Panc1 (cell line): ENCODE measurements around the gene CAMK1G. TPM values are rescaled to one million over a fixed set of nuclear protein-coding genes. Genes with fewer than 3 reads are reported as not detected.

ENCODE experiments used
- ATAC-seq: fragments of 200-7000 bp; cut with Tn5 transposase; 2 replicates; pipeline ENCODE4 v1.9.1; 2020; ENCODE audit warnings: mild to moderate bottlenecking, moderate library complexity
- BruUV-seq: library from RNA; stranded (reverse); fragments of 400-500 nt; replicated peaks from 2 replicates; lab custom pipeline; 2021; lab: Mats Ljungman, UMichigan
- CTCF ChIA-PET: fragments of 300-600 bp; sonication (Branson Sonifier 250); formaldehyde crosslinking; loops from one replicate; lab custom pipeline; 2022; ENCODE audit warnings: antibody characterized with exemption; lab: Charles Lee
- POLR2A ChIA-PET: fragments of 300-600 bp; sonication (Branson Sonifier 250); formaldehyde crosslinking; loops from one replicate; lab custom pipeline; 2022; ENCODE audit warnings: antibody characterized with exemption; lab: Charles Lee
- DNase-seq: peaks from one replicate; pipeline ENCODE4 v3.0.0-alpha.2; 2010; ENCODE audit warnings: low read depth, low spot score
- H3K27ac ChIP-seq: 2 replicates; pipeline ENCODE4 v1.5.1; 2011; ENCODE audit warnings: mild to moderate bottlenecking, low read length, inconsistent platforms
- H3K27me3 ChIP-seq: fragments of 200-500 bp; sonication (Bioruptor generic); 2 replicates; pipeline ENCODE4 v1.6.0; 2014; ENCODE audit warnings: low read length, inconsistent platforms; ENCODE audit not compliant: control insufficient read depth, insufficient read depth
- H3K36me3 ChIP-seq: fragments of 200-500 bp; sonication (Bioruptor generic); 2 replicates; pipeline ENCODE4 v1.5.1; 2014; ENCODE audit warnings: inconsistent platforms, mild to moderate bottlenecking, low read length, moderate library complexity; ENCODE audit not compliant: control insufficient read depth, insufficient read depth
- H3K4me1 ChIP-seq: 2 replicates; pipeline ENCODE4 v1.5.1; 2011; ENCODE audit warnings: inconsistent platforms, mild to moderate bottlenecking, low read length, moderate library complexity; ENCODE audit not compliant: control insufficient read depth, insufficient read depth
- H3K4me3 ChIP-seq, 2 experiments: 2 replicates each; pipeline ENCODE4 v1.5.1; 2011 to 2012; ENCODE audit warnings: low read depth in 2 of 2, low read length in 2 of 2, mild to moderate bottlenecking in 2 of 2, inconsistent platforms in 1 of 2, moderate library complexity in 1 of 2
- H3K9me3 ChIP-seq: fragments of 200-500 bp; sonication (Bioruptor generic); 2 replicates; pipeline ENCODE4 v1.5.1; 2014; ENCODE audit warnings: low read depth, mild to moderate bottlenecking, inconsistent platforms, low read length, moderate library complexity; ENCODE audit not compliant: control insufficient read depth, insufficient read depth
- CTCF ChIP-seq: fragments of 450-650 bp; IDR thresholded peaks from 2 replicates; pipeline ENCODE4 v1.5.1; 2017; ENCODE audit warnings: mild to moderate bottlenecking
- POLR2AphosphoS5 ChIP-seq: IDR thresholded peaks from 2 replicates; pipeline ENCODE4 v1.6.1; 2012; ENCODE audit warnings: mild to moderate bottlenecking, low read depth, low read length, moderate library complexity
- REST ChIP-seq, 2 experiments: IDR thresholded peaks; 2 replicates each; pipeline ENCODE4 v1.6.1; 2011 to 2012; ENCODE audit warnings: low read depth in 2 of 2, control low read depth in 1 of 2, low read length in 1 of 2, mild to moderate bottlenecking in 1 of 2, moderate library complexity in 1 of 2; ENCODE audit not compliant: insufficient read depth in 1 of 2
- SIN3A ChIP-seq: IDR thresholded peaks from 2 replicates; pipeline ENCODE4 v1.6.1; 2012; ENCODE audit warnings: low read depth, mild to moderate bottlenecking, low read length, moderate library complexity, borderline replicate concordance; ENCODE audit not compliant: insufficient read depth
- TCF7L2 ChIP-seq: IDR thresholded peaks from 2 replicates; pipeline ENCODE4 v1.6.1; 2011; ENCODE audit warnings: mild to moderate bottlenecking, low read depth, low read length, inconsistent platforms
- in situ Hi-C: cut with HindIII; loops from 2 replicates; pipeline ENCODE4 v1.10.0; 2016; ENCODE audit warnings: low sequenced_read_pairs, low pct_unique_long_range_greater_than_20kb
- intact Hi-C: fragments of 100-400 bp; cut with micrococcal nuclease; formaldehyde crosslinking; loops from one replicate; pipeline ENCODE4 v1.10.0; 2022; ENCODE audit not compliant: unreplicated experiment
- total RNA-seq: library from RNA; stranded (reverse); gene quantifications from one replicate; pipeline ENCODE4 v1.2.1, GENCODE V29; 2021; ENCODE audit not compliant: unreplicated experiment

The CAMK1G gene
- total RNA-seq, 1 experiment from 2014 or later: not detected

- no peaks in the 10 kb centered on the region for H3K36me3 ChIP-seq
- no peak for TF ChIP-seq CTCF
- TF ChIP-seq TCF7L2: no peak
- no peak for TF ChIP-seq POLR2AphosphoS5
- no peak for TF ChIP-seq REST (IDR thresholded peaks at IDR 0.05; ENCODE audit: insufficient read depth in 1 of 2, low read depth in 2 of 2, low read length in 1 of 2)
- TF ChIP-seq SIN3A: no peak
- H3K9me3 ChIP-seq: no peaks in the 10 kb centered on the region
- CTCF ChIA-PET: no interaction called here
- intact Hi-C loops (no loop called here), in situ Hi-C loops (no loop called here)
- H3K4me1 ChIP-seq: no peaks in the 10 kb centered on the region
- ATAC-seq (no peak), DNase-seq (no peak)
- POLR2A ChIA-PET: no interaction called here
- no peak overlapping the region for H3K4me3 ChIP-seq
- no peak overlapping the region for H3K27ac ChIP-seq
- BruUV-seq: no TSS peak
- H3K27me3 ChIP-seq: no peaks in the 10 kb centered on the region
These were observed 52.3 kb downstream of the CAMK1G start for GRCh38 chr1:209635850-209636249.

GRCh38 chr1:209641832-209642172 lies 58.3 kb downstream of the CAMK1G start:
- POLR2A ChIA-PET: no interaction called here
- no peaks in the 10 kb centered on the region for H3K27me3 ChIP-seq
- H3K4me3 ChIP-seq: no peak overlapping the region
- CTCF ChIA-PET: no interaction called here
- DNase-seq (no peak), ATAC-seq (no peak)
- intact Hi-C loops: no loop called here
- no peak overlapping the region for H3K27ac ChIP-seq
- BruUV-seq: no TSS peak
- TF ChIP-seq POLR2AphosphoS5 (no peak), REST (IDR thresholded peaks at IDR 0.05; ENCODE audit: insufficient read depth in 1 of 2, low read depth in 2 of 2, low read length in 1 of 2) (no peak), CTCF (no peak), TCF7L2 (no peak), SIN3A (no peak)
- in situ Hi-C loops: no loop called here
- no peaks in the 10 kb centered on the region for H3K4me1 ChIP-seq
- no peaks in the 10 kb centered on the region for H3K36me3 ChIP-seq
- no peaks in the 10 kb centered on the region for H3K9me3 ChIP-seq
